IPS-18c (cell line): Measurements from ENCODE around the gene SYNE2.

Source experiments
- H3K4me3 ChIP-seq: 2 replicates; pipeline ENCODE4 v1.7.0; 2013; ENCODE audit warnings: low read depth, mild to moderate bottlenecking, low read length, moderate library complexity; ENCODE audit not compliant: insufficient read depth
- H3K9me3 ChIP-seq: one replicate; pipeline ENCODE4 v1.6.1; 2013; ENCODE audit warnings: mild to moderate bottlenecking, low read length, moderate library complexity; ENCODE audit not compliant: control insufficient read depth, insufficient read depth

The SYNE2 gene

DNA sequence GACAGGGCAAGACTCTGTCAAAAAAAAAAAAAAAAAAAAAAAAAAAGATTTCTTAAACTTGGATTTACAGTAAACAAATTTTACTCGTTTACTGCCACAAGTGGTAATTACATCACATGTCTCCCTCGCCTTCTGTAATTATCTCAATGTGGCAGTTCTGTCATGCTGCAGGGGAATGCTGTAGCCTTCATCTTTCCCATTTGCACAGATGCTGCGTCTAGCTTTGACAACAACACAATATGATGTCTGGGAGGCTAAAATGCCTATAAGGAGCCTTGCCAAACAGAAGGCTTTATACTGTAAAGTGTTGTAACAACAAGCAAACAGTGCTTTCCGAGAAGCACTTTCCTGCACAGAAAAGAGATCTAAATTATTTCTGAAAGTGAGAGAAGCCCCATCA is 392.7 kb downstream of the SYNE2 start:
- Histone ChIP-seq H3K4me3 (no peak overlapping the region), H3K9me3 (no peaks in the 10 kb centered on the region)

DNA sequence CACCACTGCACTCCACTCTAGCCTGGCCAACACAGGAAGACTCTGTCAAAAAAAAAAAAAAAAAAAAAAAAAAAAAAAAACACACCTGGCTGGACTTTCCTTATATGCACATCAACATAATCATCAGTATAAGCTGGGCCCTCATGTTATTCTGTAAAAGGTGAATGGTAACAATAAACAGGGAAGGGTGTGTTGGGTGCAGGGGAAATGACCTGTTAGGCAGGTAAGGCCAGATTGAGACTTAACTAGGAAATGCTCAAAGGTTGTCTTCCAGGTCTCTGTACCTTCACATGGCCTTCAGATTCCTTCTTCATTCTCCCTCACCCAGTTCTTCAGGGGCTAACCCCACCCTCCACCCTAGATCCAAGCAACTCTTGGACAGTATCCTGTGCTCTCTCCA is 393.9 kb downstream of the SYNE2 start:
- no peak overlapping the region for H3K4me3 ChIP-seq
- no peaks in the 10 kb centered on the region for H3K9me3 ChIP-seq

DNA sequence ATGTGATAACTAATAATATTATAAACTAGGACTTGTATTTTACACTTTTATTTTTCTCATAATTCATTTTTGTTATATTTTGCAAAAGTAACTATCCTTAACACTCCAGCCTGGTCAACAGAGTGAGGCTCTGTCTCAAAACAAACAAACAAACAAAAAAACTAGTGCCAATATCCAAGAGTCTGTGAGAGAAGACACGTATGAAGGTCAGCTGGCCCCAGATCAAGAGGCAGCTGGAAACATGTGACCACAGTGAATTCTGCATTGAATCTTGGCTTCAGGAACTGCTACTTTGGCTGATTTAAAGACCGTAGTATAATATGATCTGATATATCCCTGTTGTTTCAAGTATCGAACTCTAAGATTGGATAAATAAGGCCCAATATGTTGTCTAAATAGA is 394.4 kb downstream of the SYNE2 start:
- no peak overlapping the region for H3K4me3 ChIP-seq

DNA sequence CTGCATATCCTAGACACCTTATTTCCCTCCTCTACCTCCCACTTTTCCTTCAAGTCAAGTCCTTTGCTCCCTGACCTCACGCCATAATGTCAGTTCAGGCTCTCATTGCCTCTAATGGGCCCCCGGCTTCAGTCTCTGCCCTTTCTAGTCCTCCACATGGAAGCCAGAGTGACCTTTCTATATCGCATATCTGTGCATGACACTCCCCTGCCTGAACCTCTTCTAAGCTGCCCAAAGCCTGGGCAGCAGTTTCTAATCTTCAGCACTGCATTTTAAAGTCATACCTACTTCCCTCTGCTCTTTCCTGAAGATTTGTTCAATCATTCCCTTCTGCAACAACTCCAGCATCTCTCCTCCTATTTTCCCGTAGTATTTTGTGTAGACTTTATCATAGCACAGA is 395.9 kb downstream of the SYNE2 start:
- no peaks in the 10 kb centered on the region for H3K9me3 ChIP-seq

More for the DNA sequence above, 394.4 kb downstream of the SYNE2 start:
- H3K9me3 ChIP-seq, result no peaks in the 10 kb centered on the region

DNA sequence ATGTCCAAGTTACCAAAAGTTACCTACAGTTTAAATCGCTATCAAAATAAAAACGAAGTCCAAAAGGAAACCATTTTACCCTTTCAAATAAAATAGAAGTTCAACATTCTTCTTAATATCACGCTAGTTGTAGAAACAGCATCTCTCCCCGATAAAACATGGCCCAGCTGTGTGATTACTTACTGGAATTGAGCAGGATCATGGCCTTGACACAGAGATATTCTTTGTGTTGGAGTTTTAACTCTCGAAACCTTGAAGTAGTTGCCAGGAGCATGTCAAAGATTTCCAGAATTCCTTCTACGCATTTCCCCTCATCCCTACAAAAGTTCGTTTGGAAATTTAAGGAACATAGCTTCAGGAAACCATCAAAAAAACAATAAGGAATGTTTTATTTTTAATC is 396.6 kb downstream of the SYNE2 start:
- H3K9me3 ChIP-seq, result no peaks in the 10 kb centered on the region
- H3K4me3 ChIP-seq, result no peak overlapping the region

More for the DNA sequence above, 395.9 kb downstream of the SYNE2 start:
- no peak overlapping the region for H3K4me3 ChIP-seq

DNA sequence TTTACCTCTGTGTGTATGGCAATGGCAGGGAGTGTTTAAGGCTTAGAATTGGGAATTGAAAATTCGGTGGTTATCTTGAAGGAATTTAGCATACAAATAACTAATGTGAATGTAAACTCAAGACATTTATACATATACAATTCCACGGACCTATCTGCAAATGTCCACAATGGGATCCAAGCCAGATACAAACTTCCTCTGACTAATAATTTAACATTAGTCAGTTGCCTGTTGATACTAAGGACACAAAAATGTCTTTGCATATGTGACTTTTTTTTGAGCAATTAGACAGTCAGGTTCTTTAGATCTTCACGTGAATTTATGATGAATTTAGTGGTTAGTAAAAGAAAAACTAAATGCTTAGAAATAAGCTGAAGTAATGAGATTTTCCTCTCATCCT is 400.9 kb downstream of the SYNE2 start:
- no peaks in the 10 kb centered on the region for H3K9me3 ChIP-seq
- H3K4me3 ChIP-seq, result no peak overlapping the region

DNA sequence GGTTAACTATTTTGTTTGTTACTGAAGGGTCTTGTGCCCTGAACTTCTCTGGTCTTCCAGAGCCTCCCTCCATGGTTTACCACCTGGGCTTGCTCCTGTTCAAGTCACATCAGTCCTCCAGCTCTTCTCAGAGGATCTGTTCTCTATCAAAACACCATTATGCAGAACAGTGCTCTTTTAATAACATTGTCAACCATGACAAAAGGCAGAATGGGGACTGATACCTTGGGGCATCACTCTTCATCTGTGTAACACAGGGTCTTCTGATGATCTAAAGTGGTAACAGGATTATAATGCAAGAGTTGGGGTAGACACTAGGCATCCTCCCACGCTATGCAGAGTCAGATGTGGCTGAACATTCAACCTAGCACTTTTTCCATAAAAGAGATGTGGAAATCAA is 403.0 kb downstream of the SYNE2 start:
- Histone ChIP-seq H3K4me3 (no peak overlapping the region), H3K9me3 (no peaks in the 10 kb centered on the region)

DNA sequence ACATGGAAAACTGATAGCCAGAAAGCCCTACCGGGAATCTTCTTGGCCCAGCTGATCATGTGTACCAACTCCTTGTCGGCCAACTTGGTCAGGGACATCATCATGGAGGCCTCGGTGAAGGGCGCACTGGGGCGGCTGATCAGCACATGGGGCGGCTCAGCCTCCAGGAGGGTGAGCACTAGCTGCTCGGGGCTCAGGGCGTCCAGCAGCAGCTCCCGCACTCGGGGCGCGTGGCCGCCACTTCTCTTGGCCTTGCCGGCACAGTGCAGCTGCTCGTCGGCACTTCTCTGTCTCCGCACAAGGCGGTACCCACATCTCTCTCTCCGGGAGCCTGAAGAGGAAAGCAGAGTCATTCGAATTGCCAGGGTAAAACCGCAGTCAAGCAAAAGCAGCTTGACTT is 407.6 kb downstream of the SYNE2 start:
- Histone ChIP-seq H3K4me3 (no peak overlapping the region), H3K9me3 (no peaks in the 10 kb centered on the region)

DNA sequence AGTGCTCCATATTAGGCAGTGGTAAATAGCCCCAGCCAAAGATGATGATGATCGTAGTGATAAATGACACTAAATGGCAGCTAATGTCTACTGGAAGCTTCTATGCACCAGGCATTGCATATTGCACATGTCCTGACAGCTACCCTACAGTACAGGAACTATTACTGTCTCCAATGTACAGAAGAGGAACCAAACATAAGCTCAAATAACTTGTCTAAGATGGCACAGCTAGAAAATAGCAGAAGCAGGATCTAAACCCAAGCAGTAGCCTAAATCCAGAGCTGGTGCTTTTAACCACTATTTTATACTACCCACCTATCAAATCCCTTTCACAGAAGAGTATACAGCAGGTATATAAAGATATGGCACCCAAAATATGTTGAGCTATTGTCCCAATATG is 412.4 kb downstream of the SYNE2 start:
- no peaks in the 10 kb centered on the region for H3K9me3 ChIP-seq

DNA sequence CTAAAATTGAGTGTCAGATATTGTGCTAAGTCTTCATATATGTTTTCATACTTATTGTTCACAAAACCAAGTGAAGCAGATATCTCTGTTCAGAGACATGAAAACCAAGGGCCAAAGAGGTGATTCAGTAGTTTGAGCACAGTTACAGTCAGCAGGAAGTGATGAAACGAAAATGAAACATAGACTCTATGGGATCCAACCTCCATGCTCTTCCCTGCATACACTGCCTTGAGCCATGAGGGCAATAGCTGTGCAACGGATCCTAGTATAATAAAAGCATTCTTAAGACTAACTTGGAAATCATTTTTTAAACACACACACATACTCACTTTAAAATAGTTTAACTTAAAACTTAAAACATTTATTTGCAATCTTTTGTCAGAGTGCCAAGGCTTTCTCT is 413.4 kb downstream of the SYNE2 start:
- H3K9me3 ChIP-seq, result no peaks in the 10 kb centered on the region
- H3K4me3 ChIP-seq, result no peak overlapping the region

More for the DNA sequence above, 412.4 kb downstream of the SYNE2 start:
- H3K4me3 ChIP-seq, result no peak overlapping the region

DNA sequence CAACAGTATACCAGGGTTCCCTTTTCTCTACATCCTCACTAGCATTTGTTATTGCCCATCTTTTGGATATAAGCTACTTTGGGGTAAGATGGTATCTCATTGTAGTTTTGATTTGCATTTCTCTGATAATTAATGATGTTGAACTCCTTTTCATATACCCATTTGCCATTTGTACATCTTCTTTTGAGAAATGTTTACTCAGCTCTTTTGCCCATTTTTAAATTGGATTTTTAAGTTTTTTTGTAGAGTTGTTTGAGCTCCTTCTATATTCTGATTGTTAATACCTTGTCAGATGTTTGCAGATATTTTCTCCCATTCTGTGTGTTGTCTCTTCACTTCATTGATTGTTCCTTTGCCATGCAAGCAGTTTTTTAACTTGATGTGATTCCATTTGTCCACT is 419.2 kb downstream of the SYNE2 start:
- no peaks in the 10 kb centered on the region for H3K9me3 ChIP-seq
- no peak overlapping the region for H3K4me3 ChIP-seq
